Natural killer cell (primary cell): Measurements from ENCODE around the gene CHRNA1. TPM values are rescaled to one million over a fixed set of nuclear protein-coding genes. Genes with fewer than 3 reads are reported as not detected.

ENCODE experiments used
- ATAC-seq, 3 donors: fragments of 150-1000 bp in 2 of 3; fragments of 200-7000 bp in 1 of 3; cut with Tn5 transposase; 1 replicate in 1 of 3; 2 replicates in 2 of 3; pipeline ENCODE4 v1.10.0; 2021; ENCODE audit warnings: mild to moderate bottlenecking in 2 of 3, moderate library complexity in 2 of 3
- DNase-seq, 2 donors: peaks; one replicate each; pipeline versions ENCODE4 v3.0.0 to v3.0.0-alpha.2; 2013 to 2021; ENCODE audit warnings: mixed read lengths in 1 of 2
- H3K27ac ChIP-seq: one replicate; pipeline ENCODE4 v1.5.1; 2013; ENCODE audit warnings: mild to moderate bottlenecking, low read length
- H3K27me3 ChIP-seq: one replicate; pipeline ENCODE4 v1.6.1; 2013; ENCODE audit warnings: low read length; ENCODE audit not compliant: control insufficient read depth, insufficient read depth
- H3K36me3 ChIP-seq: one replicate; pipeline ENCODE4 v1.6.1; 2013; ENCODE audit warnings: low read length; ENCODE audit not compliant: control insufficient read depth, insufficient read depth
- H3K4me1 ChIP-seq: one replicate; pipeline ENCODE4 v1.6.1; 2013; ENCODE audit warnings: low read length; ENCODE audit not compliant: control insufficient read depth, insufficient read depth
- H3K4me3 ChIP-seq: one replicate; pipeline ENCODE4 v1.5.1; 2013; ENCODE audit warnings: low read length
- H3K9me3 ChIP-seq: one replicate; pipeline ENCODE4 v1.6.1; 2013; ENCODE audit warnings: low read length; ENCODE audit not compliant: control insufficient read depth, insufficient read depth
- H3K27ac Mint-ChIP-seq, 2 donors: one replicate each; pipeline ENCODE4 v1.8.0; 2022; ENCODE audit warnings: mild to moderate bottlenecking in 2 of 2, mixed read lengths in 2 of 2, moderate library complexity in 1 of 2
- H3K27me3 Mint-ChIP-seq, 2 donors: one replicate each; pipeline ENCODE4 v1.8.0; 2022; ENCODE audit warnings: low read depth in 2 of 2, mixed read lengths in 2 of 2
- H3K36me3 Mint-ChIP-seq: one replicate; pipeline ENCODE4 v1.8.0; 2022; ENCODE audit warnings: mixed read lengths
- H3K4me1 Mint-ChIP-seq, 2 donors: one replicate each; pipeline ENCODE4 v1.8.0; 2022; ENCODE audit warnings: mixed read lengths in 2 of 2
- H3K4me3 Mint-ChIP-seq: one replicate; pipeline ENCODE4 v1.8.0; 2022; ENCODE audit warnings: mild to moderate bottlenecking, moderate library complexity, mixed read lengths
- H3K9me3 Mint-ChIP-seq, 2 donors: one replicate each; pipeline ENCODE4 v1.8.0; 2022; ENCODE audit warnings: mixed read lengths in 2 of 2
- CTCF ChIP-seq: fragments of 200-600 bp; IDR thresholded peaks from one replicate; pipeline ENCODE4 v1.8.0; 2022; ENCODE audit warnings: antibody characterized with exemption
- WGBS: methylation state at CpG from one replicate; pipeline ENCODE4 v1.1.7; 2013; ENCODE audit warnings: missing lambda C conversion rate; ENCODE audit not compliant: insufficient coverage; 5-methylcytosine and 5-hydroxymethylcytosine counted together
- intact Hi-C: fragments of 100-400 bp; cut with micrococcal nuclease; formaldehyde crosslinking; loops from one replicate; pipeline ENCODE4 v1.14.2; 2022
- total RNA-seq, 4 donors: library from RNA; stranded (reverse); fragments of 120-200 nt in 1 of 4; gene quantifications; one replicate each; pipeline versions ENCODE4 v1.2.3 to v1.2.4, GENCODE V29; 2013 to 2022

Gene CHRNA1
- total RNA-seq, 3 donors from 2014 or later (not counting 1 experiment from before 2014, with no cell fraction given): 0.23 TPM; not detected in 2

- no peak overlapping the region for H3K27ac ChIP-seq
- no peak overlapping the region for H3K4me3 Mint-ChIP-seq
- H3K4me1 ChIP-seq: peaks cover 17% of the 10 kb centered on the region
- H3K36me3 ChIP-seq: no peaks in the 10 kb centered on the region
- peaks cover 0 to 9% of the 10 kb centered on the region in 2 donors for H3K27me3 Mint-ChIP-seq
- ATAC-seq (no peak), DNase-seq (no peak)
- H3K27ac Mint-ChIP-seq: no peak overlapping the region
- no peak for TF ChIP-seq CTCF
- intact Hi-C loops: no loop called here
- H3K36me3 Mint-ChIP-seq: no peaks in the 10 kb centered on the region
- no peaks in the 10 kb centered on the region for H3K27me3 ChIP-seq
- H3K4me3 ChIP-seq: no peak overlapping the region
- 92% methylated on average over 2 of the region's 2 CpGs for WGBS
- H3K9me3 Mint-ChIP-seq: no peaks in the 10 kb centered on the region
- no peaks in the 10 kb centered on the region for H3K9me3 ChIP-seq
- H3K4me1 Mint-ChIP-seq: peaks cover 2 to 11% of the 10 kb centered on the region in 2 donors
Measured at GRCh38 chr2:174773215-174773614, 8.9 kb upstream of the CHRNA1 start.

- no peak overlapping the region for H3K27ac ChIP-seq
- H3K9me3 ChIP-seq: no peaks in the 10 kb centered on the region
- no peaks in the 10 kb centered on the region for H3K9me3 Mint-ChIP-seq
- no peaks in the 10 kb centered on the region for H3K27me3 ChIP-seq
- peaks cover 10% of the 10 kb centered on the region for H3K4me1 ChIP-seq
- DNase-seq (no peak), ATAC-seq (no peak)
- TF ChIP-seq CTCF: no peak
- no peaks in the 10 kb centered on the region for H3K36me3 Mint-ChIP-seq
- H3K27me3 Mint-ChIP-seq: peaks cover 2 to 12% of the 10 kb centered on the region in 2 donors
- no peak overlapping the region for H3K27ac Mint-ChIP-seq
- H3K4me1 Mint-ChIP-seq: peaks cover 0 to 3% of the 10 kb centered on the region in 2 donors
- no peak overlapping the region for H3K4me3 Mint-ChIP-seq
- no peak overlapping the region for H3K4me3 ChIP-seq
- H3K36me3 ChIP-seq: no peaks in the 10 kb centered on the region
- 93% methylated on average over 3 of the region's 5 CpGs for WGBS
- intact Hi-C loops: no loop called here
Measured at GRCh38 chr2:174772472-174772801, 8.2 kb upstream of the CHRNA1 start.

- Mint-ChIP-seq H3K27me3 (peaks cover 2 to 14% of the 10 kb centered on the region in 2 donors), H3K4me1 (no peaks in the 10 kb centered on the region), H3K4me3 (no peak overlapping the region), H3K36me3 (no peaks in the 10 kb centered on the region), H3K27ac (no peak overlapping the region), H3K9me3 (no peaks in the 10 kb centered on the region)
- no peak overlapping the region for H3K27ac ChIP-seq
- TF ChIP-seq CTCF: no peak
- intact Hi-C loops: no loop called here
- no peak overlapping the region for H3K4me3 ChIP-seq
- peak in 1 of 2 donors; percentile 61 for DNase-seq
- ATAC-seq: peak; percentile 57 to 68 (median 61)
- 51% methylated on average over 14 of the region's 14 CpGs for WGBS
- H3K27me3 ChIP-seq: no peaks in the 10 kb centered on the region
- H3K9me3 ChIP-seq: no peaks in the 10 kb centered on the region
- H3K36me3 ChIP-seq: no peaks in the 10 kb centered on the region
- peaks cover 7% of the 10 kb centered on the region for H3K4me1 ChIP-seq
Measured at GRCh38 chr2:174771631-174772471, 7.6 kb upstream of the CHRNA1 start.

GRCh38 chr2:174771136-174771535 is 6.9 kb upstream of the CHRNA1 start:
- WGBS: 95% methylated on average over 2 of the region's 3 CpGs
- Mint-ChIP-seq H3K9me3 (no peaks in the 10 kb centered on the region), H3K27me3 (peaks cover 5 to 16% of the 10 kb centered on the region in 2 donors), H3K27ac (no peak overlapping the region), H3K4me1 (no peaks in the 10 kb centered on the region), H3K4me3 (no peak overlapping the region), H3K36me3 (no peaks in the 10 kb centered on the region)
- ATAC-seq: no peak
- H3K9me3 ChIP-seq: no peaks in the 10 kb centered on the region
- intact Hi-C loops: no loop called here
- H3K4me1 ChIP-seq: peaks cover 7% of the 10 kb centered on the region
- no peak for TF ChIP-seq CTCF
- H3K27me3 ChIP-seq: no peaks in the 10 kb centered on the region
- DNase-seq: no peak
- no peaks in the 10 kb centered on the region for H3K36me3 ChIP-seq
- H3K4me3 ChIP-seq: no peak overlapping the region
- no peak overlapping the region for H3K27ac ChIP-seq
